Upper lobe of left lung (tissue), 6 donors: ENCODE measurements around the gene VSTM2B. TPM values are rescaled to one million over a fixed set of nuclear protein-coding genes. Genes with fewer than 3 reads are reported as not detected.

ENCODE experiments used
- ATAC-seq, 2 donors: fragments of 200-7000 bp; cut with Tn5 transposase; one replicate each; pipeline ENCODE4 v1.9.1; 2022; ENCODE audit warnings: mild to moderate bottlenecking in 2 of 2, moderate library complexity in 2 of 2; ENCODE audit not compliant: low FRiP score in 2 of 2
- DNase-seq, 2 donors: peaks; one replicate each; pipeline ENCODE4 v3.0.0-alpha.2; 2019 to 2020
- H3K27ac ChIP-seq, 4 donors: fragments of 200-600 bp; sonication (generic); one replicate each; pipeline ENCODE4 v1.5.1; 2016 to 2019
- H3K27me3 ChIP-seq, 4 donors: fragments of 200-600 bp; sonication (generic); one replicate each; pipeline ENCODE4 v1.5.1; 2017 to 2019
- H3K36me3 ChIP-seq, 4 donors: fragments of 200-600 bp; sonication (generic); one replicate each; pipeline ENCODE4 v1.5.1; 2016 to 2019
- H3K4me1 ChIP-seq, 4 donors: fragments of 200-600 bp; sonication (generic); one replicate each; pipeline ENCODE4 v1.5.1; 2018 to 2019
- H3K4me3 ChIP-seq, 4 donors: fragments of 200-600 bp; sonication (generic); one replicate each; pipeline ENCODE4 v1.5.1; 2017 to 2019; ENCODE audit warnings: mild to moderate bottlenecking in 2 of 4, moderate library complexity in 1 of 4
- H3K9me3 ChIP-seq, 4 donors: fragments of 200-600 bp; sonication (generic); one replicate each; pipeline ENCODE4 v1.5.1; 2018 to 2019
- CTCF ChIP-seq, 6 experiments: fragments of 450-650 bp in 4 of 6; fragments of 200-600 bp in 2 of 6; sonication (generic) in 2 of 6; IDR thresholded peaks; one replicate each; pipeline ENCODE4 v1.5.1; 2016 to 2019; ENCODE audit warnings: antibody characterized with exemption in 6 of 6
- EP300 ChIP-seq, 4 donors: sonication (generic); formaldehyde crosslinking; IDR thresholded peaks; one replicate each; pipeline ENCODE4 v1.5.1; 2017; ENCODE audit warnings: antibody characterized with exemption in 4 of 4, control low read depth in 2 of 4
- POLR2A ChIP-seq, 4 donors: fragments of 450-650 bp; IDR thresholded peaks; one replicate each; pipeline ENCODE4 v1.5.1; 2016 to 2017; ENCODE audit warnings: antibody characterized with exemption in 4 of 4, mild to moderate bottlenecking in 2 of 4
- POLR2AphosphoS5 ChIP-seq, 2 donors: sonication (generic); formaldehyde crosslinking; IDR thresholded peaks; one replicate each; pipeline ENCODE4 v1.5.1; 2017; ENCODE audit warnings: antibody characterized with exemption in 2 of 2
- WGBS, 2 donors: methylation state at CpG; one replicate each; pipeline ENCODE4 v1.1.5; 2017 to 2018; 5-methylcytosine and 5-hydroxymethylcytosine counted together
- total RNA-seq, 6 donors: library from RNA; depleted of rRNA in 4 of 6; stranded (reverse); fragments of >200 nt in 4 of 6; gene quantifications; one replicate each; pipeline versions ENCODE4 v1.1.0 to v1.2.1, GENCODE V29; 2016 to 2021
- donor health status: DM: no; HTN: no; CAD: no; lungs with moderate emphysema.
- donor health status: DM: no; HTN: yes; CAD: no; lungs with severe emphysema.

VSTM2B gene
- not detected for total RNA-seq

GRCh38 chr19:29525901-29526729 is at the start of gene VSTM2B:
Gene VSTM2B, plus strand, starts transcription at chr19:29525994. Its CDS starts 590 bp downstream, at chr19:29526584.
- DNase-seq (peak in 1 of 2 donors; percentile 75), ATAC-seq (no peak)
- H3K9me3 ChIP-seq, result no peaks in the 10 kb centered on the region
- WGBS, 2 donors, result 0 to 3% methylated on average over 2 to 49 of the region's 104 CpGs
- TF ChIP-seq EP300 (IDR thresholded peaks at IDR 0.05), result no peak
- TF ChIP-seq POLR2AphosphoS5 (IDR thresholded peaks at IDR 0.05), result no peak
- TF ChIP-seq POLR2A (IDR thresholded peaks at IDR 0.05), result no peak
- no peak for TF ChIP-seq CTCF (IDR thresholded peaks at IDR 0.05)
- no peaks in the 10 kb centered on the region for H3K36me3 ChIP-seq
- H3K27ac ChIP-seq, result no peak within 1 kb of the TSS
- H3K27me3 ChIP-seq, result peaks cover 0 to 65% (median 36%) of the 10 kb centered on the region in 4 donors
- H3K4me1 ChIP-seq, result peaks cover 26 to 53% (median 33%) of the 10 kb centered on the region in 4 donors
- H3K4me3 ChIP-seq, result peak within 1 kb of the TSS in 2 of 4 donors; percentile 6 to 10

- Histone ChIP-seq H3K4me1 (no peaks in the 10 kb centered on the region), H3K9me3 (peaks cover 0 to 11% (median 7%) of the 10 kb centered on the region in 4 donors), H3K27me3 (no peaks in the 10 kb centered on the region), H3K36me3 (no peaks in the 10 kb centered on the region), H3K4me3 (no peak overlapping the region), H3K27ac (no peak overlapping the region)
- DNase-seq, result no peak
- ATAC-seq, result no peak
- TF ChIP-seq EP300 (IDR thresholded peaks at IDR 0.05) (no peak), POLR2A (IDR thresholded peaks at IDR 0.05) (no peak), CTCF (IDR thresholded peaks at IDR 0.05) (no peak), POLR2AphosphoS5 (IDR thresholded peaks at IDR 0.05) (no peak)
- 59 to 66% methylated on average over 4 of the region's 4 CpGs for WGBS, 2 donors
Measured at GRCh38 chr19:29476528-29476927, 49.3 kb upstream of the VSTM2B start.

GRCh38 chr19:29477831-29478577 is 47.8 kb upstream of the VSTM2B start:
- no peak overlapping the region for H3K4me3 ChIP-seq
- WGBS, 2 donors, result 85 to 86% methylated on average over 6 to 16 of the region's 16 CpGs
- ATAC-seq (no peak), DNase-seq (no peak)
- no peaks in the 10 kb centered on the region for H3K4me1 ChIP-seq
- H3K27ac ChIP-seq, result no peak overlapping the region
- TF ChIP-seq EP300 (IDR thresholded peaks at IDR 0.05) (no peak), POLR2A (IDR thresholded peaks at IDR 0.05) (no peak), POLR2AphosphoS5 (IDR thresholded peaks at IDR 0.05) (no peak), CTCF (IDR thresholded peaks at IDR 0.05) (no peak)
- H3K36me3 ChIP-seq, result no peaks in the 10 kb centered on the region
- no peaks in the 10 kb centered on the region for H3K27me3 ChIP-seq
- peaks cover 0 to 11% (median 7%) of the 10 kb centered on the region in 4 donors for H3K9me3 ChIP-seq

GRCh38 chr19:29478578-29479565 is 46.9 kb upstream of the VSTM2B start:
- WGBS, 2 donors, result 61 to 80% methylated on average over 17 to 34 of the region's 34 CpGs
- Histone ChIP-seq H3K9me3 (peaks cover 0 to 11% (median 7%) of the 10 kb centered on the region in 4 donors), H3K27ac (no peak overlapping the region), H3K4me3 (no peak overlapping the region), H3K4me1 (no peaks in the 10 kb centered on the region), H3K36me3 (no peaks in the 10 kb centered on the region), H3K27me3 (no peaks in the 10 kb centered on the region)
- ATAC-seq (peak in 1 of 2 donors; percentile 13), DNase-seq (peak in 1 of 2 donors; percentile 31)
- TF ChIP-seq CTCF (IDR thresholded peaks at IDR 0.05) (peak in 1 of 6 experiments; percentile 7), POLR2A (IDR thresholded peaks at IDR 0.05) (no peak), POLR2AphosphoS5 (IDR thresholded peaks at IDR 0.05) (no peak)
